Mesothelial cell of epicardium (in vitro differentiated cells): Measurements from ENCODE around the gene DNAI1. TPM values are rescaled to one million over a fixed set of nuclear protein-coding genes. Genes with fewer than 3 reads are reported as not detected.

ENCODE experiments used
- DNase-seq, 2 experiments: peaks; one replicate each; pipeline ENCODE4 v3.0.0; 2021; ENCODE audit warnings: low spot score in 2 of 2; ENCODE audit not compliant: unreplicated experiment in 2 of 2
- H3K27ac Mint-ChIP-seq: 2 replicates; pipeline ENCODE4 v1.8.0; 2021; ENCODE audit warnings: mixed read lengths
- H3K27me3 Mint-ChIP-seq: 2 replicates; pipeline ENCODE4 v1.8.0; 2021; ENCODE audit warnings: low read depth, mixed read lengths
- H3K36me3 Mint-ChIP-seq: 2 replicates; pipeline ENCODE4 v1.8.0; 2021; ENCODE audit warnings: mixed read lengths
- H3K4me1 Mint-ChIP-seq: 2 replicates; pipeline ENCODE4 v1.8.0; 2021; ENCODE audit warnings: mixed read lengths
- H3K4me3 Mint-ChIP-seq: 2 replicates; pipeline ENCODE4 v1.8.0; 2021; ENCODE audit warnings: mild to moderate bottlenecking, moderate library complexity, mixed read lengths
- H3K9me3 Mint-ChIP-seq: 2 replicates; pipeline ENCODE4 v1.8.0; 2021; ENCODE audit warnings: mixed read lengths
- total RNA-seq: library from RNA; stranded (reverse); gene quantifications from 3 replicates; pipeline ENCODE4 v1.2.1, GENCODE V29; 2021
- TF ChIP-seq, protein P1 (sequence below): fragments of 200-600 bp; sonication (generic); IDR thresholded peaks from one replicate; pipeline ENCODE4 v1.5.0; 2021; ENCODE audit warnings: antibody characterized with exemption; ENCODE audit not compliant: unreplicated experiment

The DNAI1 gene
- total RNA-seq, result not detected in 3 replicates

- Mint-ChIP-seq H3K27ac (peak within 1 kb of the TSS; percentile 82), H3K36me3 (no peaks in the 10 kb centered on the region), H3K9me3 (no peaks in the 10 kb centered on the region), H3K4me3 (peak within 1 kb of the TSS; percentile 79), H3K27me3 (peaks cover 17% of the 10 kb centered on the region), H3K4me1 (peaks cover 18% of the 10 kb centered on the region)
- TF ChIP-seq, protein P1, sequence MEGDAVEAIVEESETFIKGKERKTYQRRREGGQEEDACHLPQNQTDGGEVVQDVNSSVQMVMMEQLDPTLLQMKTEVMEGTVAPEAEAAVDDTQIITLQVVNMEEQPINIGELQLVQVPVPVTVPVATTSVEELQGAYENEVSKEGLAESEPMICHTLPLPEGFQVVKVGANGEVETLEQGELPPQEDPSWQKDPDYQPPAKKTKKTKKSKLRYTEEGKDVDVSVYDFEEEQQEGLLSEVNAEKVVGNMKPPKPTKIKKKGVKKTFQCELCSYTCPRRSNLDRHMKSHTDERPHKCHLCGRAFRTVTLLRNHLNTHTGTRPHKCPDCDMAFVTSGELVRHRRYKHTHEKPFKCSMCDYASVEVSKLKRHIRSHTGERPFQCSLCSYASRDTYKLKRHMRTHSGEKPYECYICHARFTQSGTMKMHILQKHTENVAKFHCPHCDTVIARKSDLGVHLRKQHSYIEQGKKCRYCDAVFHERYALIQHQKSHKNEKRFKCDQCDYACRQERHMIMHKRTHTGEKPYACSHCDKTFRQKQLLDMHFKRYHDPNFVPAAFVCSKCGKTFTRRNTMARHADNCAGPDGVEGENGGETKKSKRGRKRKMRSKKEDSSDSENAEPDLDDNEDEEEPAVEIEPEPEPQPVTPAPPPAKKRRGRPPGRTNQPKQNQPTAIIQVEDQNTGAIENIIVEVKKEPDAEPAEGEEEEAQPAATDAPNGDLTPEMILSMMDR, result no peak
- peak; percentile 99 for DNase-seq
Observed at GRCh38 chr9:34458013-34458958, at the start of gene DNAI1, which contains the start of gene FAM219A. Gene DNAI1 (plus strand): TSS chr9:34458805. CDS start chr9:34459006, 201 bp downstream. Gene FAM219A (minus strand): TSS chr9:34458570. CDS start chr9:34458263, 307 bp downstream.

DNA sequence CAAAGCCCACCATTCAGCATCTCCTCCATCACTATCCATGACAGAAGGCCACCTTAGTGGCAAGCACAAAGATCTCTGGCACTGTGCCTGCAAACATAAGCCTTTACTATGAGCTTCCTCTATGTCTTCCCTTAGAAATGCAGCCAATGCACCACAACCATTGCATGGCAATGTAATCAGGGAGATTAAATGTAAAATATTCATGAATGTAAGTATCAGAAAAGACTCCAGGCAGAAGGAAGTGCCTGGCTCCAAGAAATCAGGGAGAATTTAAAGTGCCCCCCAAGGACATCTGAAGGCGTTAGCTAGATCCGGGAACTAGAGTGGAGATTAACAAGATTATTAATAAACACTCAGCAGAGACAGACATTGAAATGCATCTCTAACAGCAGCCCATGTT is 49.5 kb upstream of the DNAI1 start:
- H3K9me3 Mint-ChIP-seq, result no peaks in the 10 kb centered on the region
- H3K36me3 Mint-ChIP-seq, result no peaks in the 10 kb centered on the region
- no peaks in the 10 kb centered on the region for H3K27me3 Mint-ChIP-seq
- DNase-seq, result no peak
- no peak overlapping the region for H3K4me3 Mint-ChIP-seq
- H3K27ac Mint-ChIP-seq, result no peak overlapping the region
- TF ChIP-seq, protein P1, result no peak
- no peaks in the 10 kb centered on the region for H3K4me1 Mint-ChIP-seq

DNA sequence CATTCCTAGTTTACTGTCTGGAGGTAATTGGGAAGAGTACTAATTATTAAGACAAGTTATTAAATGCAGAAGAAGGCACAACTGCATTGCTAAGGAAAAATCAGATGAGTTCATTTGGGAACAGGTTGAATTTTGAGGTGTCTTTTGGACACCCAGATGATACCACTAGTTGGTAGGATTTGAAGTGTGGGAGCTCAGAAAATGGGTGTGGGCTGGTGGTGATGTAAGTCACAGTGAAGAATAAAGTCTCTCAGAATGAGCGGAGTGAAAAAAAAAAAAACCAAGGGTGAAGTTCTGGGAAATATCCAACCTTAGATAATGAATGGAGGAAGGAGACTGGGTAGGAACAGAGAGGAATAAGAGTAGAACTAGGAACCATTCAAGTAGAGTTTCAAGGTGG is 46.3 kb upstream of the DNAI1 start:
- H3K4me1 Mint-ChIP-seq, result no peaks in the 10 kb centered on the region
- H3K9me3 Mint-ChIP-seq, result no peaks in the 10 kb centered on the region
- no peak overlapping the region for H3K4me3 Mint-ChIP-seq
- DNase-seq, result no peak
- no peaks in the 10 kb centered on the region for H3K27me3 Mint-ChIP-seq
- no peak overlapping the region for H3K27ac Mint-ChIP-seq
- TF ChIP-seq, protein P1, result no peak
- H3K36me3 Mint-ChIP-seq, result no peaks in the 10 kb centered on the region

DNA sequence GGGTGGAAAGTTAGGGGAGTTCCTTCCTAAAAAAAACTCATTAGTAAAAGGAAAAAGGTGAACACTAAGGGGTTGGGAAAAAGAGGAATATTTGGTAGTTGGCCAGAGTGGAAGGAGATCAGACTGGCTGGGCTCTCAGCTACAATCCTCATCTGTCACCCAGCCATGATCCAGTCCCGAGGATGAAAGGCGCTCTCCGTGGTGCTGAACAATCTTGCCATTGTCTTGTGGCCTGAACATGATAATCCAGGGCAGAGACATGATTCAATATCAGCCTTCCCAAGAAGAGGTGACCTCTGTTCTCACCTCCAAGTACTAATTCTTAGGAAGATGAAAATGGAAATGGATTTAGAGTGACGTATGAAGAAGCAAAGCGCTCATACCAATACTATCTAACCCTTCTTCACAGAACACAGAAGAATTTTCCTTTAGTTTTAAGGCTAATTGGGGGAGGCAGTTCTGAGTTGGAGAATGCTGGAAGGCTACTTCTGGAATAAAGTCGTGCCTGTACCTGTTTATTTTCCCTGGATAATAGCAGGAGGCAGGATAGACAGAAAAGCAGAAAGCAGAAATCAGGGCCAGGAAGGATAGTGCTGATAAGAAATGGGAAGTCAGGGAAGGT is 45.3 kb upstream of the DNAI1 start:
- TF ChIP-seq, protein P1, result no peak
- no peaks in the 10 kb centered on the region for H3K4me1 Mint-ChIP-seq
- no peaks in the 10 kb centered on the region for H3K9me3 Mint-ChIP-seq
- no peaks in the 10 kb centered on the region for H3K36me3 Mint-ChIP-seq
- no peak overlapping the region for H3K4me3 Mint-ChIP-seq
- peak; percentile 58 to 83 for DNase-seq
- H3K27ac Mint-ChIP-seq, result no peak overlapping the region
- no peaks in the 10 kb centered on the region for H3K27me3 Mint-ChIP-seq

- Mint-ChIP-seq H3K4me3 (no peak overlapping the region), H3K4me1 (no peaks in the 10 kb centered on the region), H3K27me3 (no peaks in the 10 kb centered on the region), H3K27ac (no peak overlapping the region), H3K36me3 (no peaks in the 10 kb centered on the region), H3K9me3 (no peaks in the 10 kb centered on the region)
- DNase-seq, result no peak
- TF ChIP-seq, protein P1, result no peak
Observed at GRCh38 chr9:34417734-34418133, 40.9 kb upstream of the DNAI1 start.
